Stimulated activated naive B cell treated with anti-CD40 and anti-IgM and Interleukin-4, amounts not matched to agents 10 μg/mL and 1 μg/mL and 100 μg/mL, for 72 hours (primary cell): ENCODE data around the gene CCDC33.

Source experiments
- ATAC-seq, 2 donors: fragments of 150-1000 bp; cut with Tn5 transposase; replicated peaks; 2 replicates each; pipeline ENCODE4 v1.10.0; 2021; ENCODE audit warnings: moderate library complexity in 1 of 2
- DNase-seq: peaks from one replicate; pipeline ENCODE4 v3.0.0; 2021
- H3K27ac Mint-ChIP-seq: one replicate; pipeline ENCODE4 v1.8.0; 2022; ENCODE audit warnings: mild to moderate bottlenecking, mixed read lengths
- H3K27me3 Mint-ChIP-seq, 2 donors: one replicate each; pipeline ENCODE4 v1.8.0; 2022; ENCODE audit warnings: mixed read lengths in 2 of 2
- H3K36me3 Mint-ChIP-seq, 2 donors: one replicate each; pipeline ENCODE4 v1.8.0; 2022; ENCODE audit warnings: mixed read lengths in 2 of 2, mild to moderate bottlenecking in 1 of 2
- H3K4me1 Mint-ChIP-seq, 2 donors: one replicate each; pipeline ENCODE4 v1.8.0; 2022; ENCODE audit warnings: mixed read lengths in 2 of 2, mild to moderate bottlenecking in 1 of 2
- H3K4me3 Mint-ChIP-seq, 2 donors: one replicate each; pipeline ENCODE4 v1.8.0; 2022; ENCODE audit warnings: mild to moderate bottlenecking in 2 of 2, mixed read lengths in 2 of 2, moderate library complexity in 1 of 2
- H3K9me3 Mint-ChIP-seq, 2 donors: one replicate each; pipeline ENCODE4 v1.8.0; 2022; ENCODE audit warnings: mixed read lengths in 2 of 2, mild to moderate bottlenecking in 1 of 2

The CCDC33 gene

DNA sequence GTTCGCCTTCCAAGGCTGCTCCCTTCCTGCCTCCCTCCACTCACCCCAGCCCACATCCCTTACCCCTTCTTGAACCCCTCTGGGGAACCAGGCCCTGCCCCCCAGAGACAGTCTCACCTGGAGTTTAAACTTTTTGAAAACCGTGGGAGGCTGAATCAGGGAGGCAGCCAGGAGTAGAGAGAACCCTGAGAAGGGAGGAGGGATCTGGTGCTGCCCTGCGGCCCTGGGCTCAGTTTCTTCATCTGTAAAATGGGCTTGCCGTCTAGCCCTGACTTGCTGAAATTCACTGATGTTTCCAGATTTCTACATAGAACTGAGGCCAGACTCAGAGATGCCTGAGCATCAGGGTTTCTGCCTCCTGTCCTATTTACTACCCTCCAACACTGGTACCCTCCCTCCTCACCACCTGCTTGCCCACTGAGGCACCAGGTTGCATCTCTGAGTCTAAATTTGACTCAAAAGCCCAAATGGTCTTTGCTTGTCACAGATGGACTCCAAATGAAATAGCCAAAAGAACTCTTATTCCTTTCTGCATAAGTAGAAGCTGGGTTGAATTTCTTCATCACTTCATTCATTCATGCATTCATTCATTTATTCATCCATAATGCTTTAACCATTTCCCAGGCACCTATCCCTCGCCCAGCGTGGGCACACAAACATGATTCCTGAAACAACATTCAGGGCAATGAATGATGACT lies 21.7 kb upstream of the CCDC33 start:
- Mint-ChIP-seq H3K27ac (no peak overlapping the region), H3K4me3 (no peak overlapping the region), H3K27me3 (peaks cover 16 to 27% of the 10 kb centered on the region in 2 donors), H3K4me1 (no peaks in the 10 kb centered on the region), H3K36me3 (peaks cover 0 to 1% of the 10 kb centered on the region in 2 donors), H3K9me3 (no peaks in the 10 kb centered on the region)
- DNase-seq: no peak
- ATAC-seq: no peak

DNA sequence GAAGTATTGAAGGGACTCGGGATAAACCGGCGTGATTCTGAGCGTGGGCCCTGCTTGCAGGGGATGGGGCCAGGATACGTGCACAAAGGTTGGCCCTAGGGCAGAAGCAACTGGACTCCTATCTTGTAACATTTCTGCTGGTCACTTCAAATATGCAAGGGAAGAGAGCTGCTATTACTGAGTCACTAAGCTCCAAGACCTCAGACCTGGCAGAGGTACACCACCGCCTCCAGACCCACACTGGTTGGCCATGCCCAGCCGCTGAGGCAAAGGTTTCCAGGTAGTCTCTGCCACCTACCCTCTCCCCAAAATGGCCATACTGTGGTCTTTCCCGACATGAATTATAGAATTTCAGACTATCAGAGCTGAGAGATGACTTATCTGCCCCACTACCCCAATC lies 20.2 kb upstream of the CCDC33 start:
- peaks cover 28 to 30% of the 10 kb centered on the region in 2 donors for H3K27me3 Mint-ChIP-seq
- peaks cover 0 to 1% of the 10 kb centered on the region in 2 donors for H3K36me3 Mint-ChIP-seq
- no peak overlapping the region for H3K27ac Mint-ChIP-seq
- DNase-seq: no peak
- H3K4me3 Mint-ChIP-seq: no peak overlapping the region
- no peaks in the 10 kb centered on the region for H3K4me1 Mint-ChIP-seq
- no peak for ATAC-seq
- no peaks in the 10 kb centered on the region for H3K9me3 Mint-ChIP-seq

DNA sequence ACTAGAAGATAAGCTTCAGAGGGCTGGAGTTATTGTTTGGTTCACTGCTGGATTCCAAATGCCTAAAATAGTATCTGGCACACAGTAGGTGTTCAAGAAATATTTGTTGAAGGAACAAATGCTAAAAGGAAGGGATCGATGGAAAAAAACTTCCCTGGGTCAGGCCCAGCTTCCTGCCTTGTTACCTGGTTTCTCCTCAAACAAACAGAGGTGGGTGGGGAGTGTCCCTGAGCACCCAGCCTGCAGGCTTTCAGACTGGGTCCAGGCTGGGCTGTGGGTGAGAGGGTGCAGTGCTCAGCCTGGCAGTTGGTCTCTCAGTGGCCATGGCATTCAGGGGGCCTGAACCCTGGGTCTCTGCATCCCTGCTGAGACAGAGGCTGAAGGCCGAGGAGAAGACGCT lies 19.2 kb upstream of the CCDC33 start:
- ATAC-seq: no peak
- H3K4me3 Mint-ChIP-seq: no peak overlapping the region
- H3K36me3 Mint-ChIP-seq: peaks cover 0 to 1% of the 10 kb centered on the region in 2 donors
- peaks cover 36 to 38% of the 10 kb centered on the region in 2 donors for H3K27me3 Mint-ChIP-seq
- DNase-seq: no peak
- no peaks in the 10 kb centered on the region for H3K9me3 Mint-ChIP-seq
- no peaks in the 10 kb centered on the region for H3K4me1 Mint-ChIP-seq
- H3K27ac Mint-ChIP-seq: no peak overlapping the region

DNA sequence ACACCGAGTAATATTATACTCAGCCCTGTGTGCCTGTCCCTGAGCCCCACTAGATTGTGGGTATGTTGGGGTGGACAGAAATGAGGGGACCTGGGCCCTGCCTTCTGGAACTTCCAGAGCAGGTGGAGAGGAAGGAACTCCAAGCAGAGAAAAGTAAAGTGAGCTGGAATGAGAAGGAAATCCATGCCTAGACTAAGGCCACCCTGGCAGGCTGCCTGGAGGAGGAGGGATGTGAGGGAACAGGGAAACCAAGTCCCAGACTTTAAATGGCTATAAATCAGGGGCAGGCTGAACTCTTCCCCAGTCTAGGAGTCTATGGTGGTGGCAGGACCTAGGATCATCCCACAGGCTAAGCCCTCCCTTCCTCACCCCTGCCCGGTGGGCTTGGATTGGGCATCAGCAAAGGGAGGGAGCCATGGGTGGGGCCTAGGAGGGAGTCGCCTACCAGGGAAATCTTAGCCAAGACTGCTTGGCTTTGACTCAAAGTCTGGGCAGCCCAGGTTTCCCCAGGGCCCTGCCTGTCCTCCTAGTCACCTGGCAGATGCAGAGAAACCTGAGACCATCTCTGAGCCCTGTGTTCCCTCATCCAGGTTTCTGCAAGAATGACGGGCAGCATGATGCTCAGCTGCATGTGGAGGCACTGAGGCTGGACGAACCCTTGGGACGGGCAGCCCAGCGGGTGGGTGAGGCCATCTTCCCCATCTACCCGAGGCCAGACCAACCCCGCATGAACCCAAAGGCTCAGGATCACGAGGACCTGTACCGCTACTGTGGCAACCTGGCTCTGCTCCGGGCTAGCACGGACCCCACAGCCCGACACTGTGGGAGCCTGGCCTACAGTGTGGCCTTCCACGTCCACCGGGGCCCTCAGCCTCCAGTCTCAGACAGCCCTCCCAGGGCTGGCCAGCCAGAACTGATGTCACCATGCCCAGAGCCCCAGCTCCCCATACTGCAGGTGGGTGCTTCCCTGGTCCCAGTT lies 17.9 kb upstream of the CCDC33 start:
- H3K27me3 Mint-ChIP-seq: peaks cover 42 to 46% of the 10 kb centered on the region in 2 donors
- H3K4me1 Mint-ChIP-seq: no peaks in the 10 kb centered on the region
- H3K4me3 Mint-ChIP-seq: no peak overlapping the region
- H3K36me3 Mint-ChIP-seq: peaks cover 0 to 1% of the 10 kb centered on the region in 2 donors
- ATAC-seq (no peak), DNase-seq (no peak)
- H3K9me3 Mint-ChIP-seq: no peaks in the 10 kb centered on the region
- H3K27ac Mint-ChIP-seq: no peak overlapping the region

DNA sequence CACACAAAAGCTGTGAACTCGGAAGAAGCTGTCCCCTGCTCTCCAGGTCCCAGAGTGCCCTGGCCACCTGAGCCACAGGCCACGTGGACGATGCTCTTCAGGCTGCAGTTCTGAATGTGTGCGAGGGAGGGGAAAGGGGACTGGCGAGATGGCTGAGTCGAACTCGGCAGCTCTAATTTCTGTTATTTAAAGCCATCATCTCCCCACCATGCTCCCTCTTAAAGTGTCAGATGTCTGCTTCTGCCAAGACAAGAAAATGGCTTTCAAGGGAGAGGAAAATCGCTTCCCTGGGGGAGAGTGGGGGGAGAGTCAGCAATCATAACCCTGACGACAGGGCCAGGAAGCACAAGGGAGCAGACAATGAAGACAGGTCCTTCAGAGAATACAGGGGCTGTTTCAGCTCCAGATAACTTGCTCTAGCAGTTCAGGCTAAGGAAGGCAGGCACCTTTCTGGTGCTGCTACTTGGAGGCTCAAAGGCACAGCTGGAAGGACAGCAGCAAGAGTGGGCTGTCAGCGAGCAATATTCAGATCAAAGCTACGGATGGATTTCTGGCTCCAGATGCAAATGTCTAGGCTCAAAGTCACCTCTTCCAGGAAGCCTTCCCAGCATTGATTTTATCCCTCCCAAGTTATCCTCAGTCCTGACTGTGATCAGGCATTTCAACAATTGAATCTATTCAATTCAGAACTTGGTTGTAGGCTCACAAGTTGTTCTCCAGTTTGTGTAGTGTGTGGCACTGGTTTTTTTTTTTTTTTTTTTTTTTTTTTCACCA lies 15.5 kb upstream of the CCDC33 start:
- ATAC-seq (no peak), DNase-seq (no peak)
- Mint-ChIP-seq H3K27ac (no peak overlapping the region), H3K4me1 (peaks cover 0 to 2% of the 10 kb centered on the region in 2 donors), H3K4me3 (no peak overlapping the region), H3K36me3 (no peaks in the 10 kb centered on the region), H3K27me3 (peaks cover 51 to 55% of the 10 kb centered on the region in 2 donors), H3K9me3 (no peaks in the 10 kb centered on the region)

DNA sequence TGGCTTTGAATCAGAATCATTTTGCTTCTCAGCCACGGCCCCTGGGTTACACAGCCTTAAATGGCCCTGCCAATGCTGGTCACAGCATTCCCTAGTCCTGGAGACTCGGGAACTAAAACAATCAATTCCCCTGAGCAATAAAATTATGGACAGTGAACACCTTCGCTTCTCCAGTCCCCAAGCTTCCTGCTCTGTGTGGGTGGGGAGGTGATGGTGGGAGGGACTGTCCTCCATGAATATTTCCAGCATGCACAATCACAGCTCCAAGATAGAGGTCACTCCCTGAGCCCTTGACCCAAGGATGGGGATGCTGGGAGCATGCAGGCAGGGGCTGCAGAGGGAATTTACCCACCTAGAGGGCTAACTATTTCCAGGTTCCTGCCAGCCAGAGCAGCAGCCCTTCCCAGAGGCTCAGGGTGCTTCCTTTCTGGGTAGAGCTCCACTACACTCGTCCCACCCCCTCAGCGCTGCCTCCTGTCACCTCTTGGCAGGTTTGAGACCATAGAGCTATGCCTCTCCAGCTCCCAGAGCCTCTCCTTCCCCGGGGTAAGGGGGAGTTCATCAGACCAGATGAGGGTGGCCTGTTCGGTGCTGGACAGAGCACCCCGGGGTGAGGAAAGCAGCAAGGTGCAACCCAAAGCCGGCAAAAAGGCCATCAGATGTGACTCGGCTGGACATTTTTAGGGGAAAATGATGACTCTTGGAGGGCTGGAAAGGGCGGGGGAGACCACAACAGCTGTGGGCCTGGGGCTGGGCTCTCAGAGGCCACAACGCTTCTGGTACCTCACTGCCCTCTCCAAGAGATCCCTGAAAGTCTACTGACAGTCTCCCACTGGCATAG lies 14.5 kb upstream of the CCDC33 start:
- Mint-ChIP-seq H3K4me3 (no peak overlapping the region), H3K9me3 (no peaks in the 10 kb centered on the region), H3K27me3 (peaks cover 56 to 64% of the 10 kb centered on the region in 2 donors), H3K4me1 (peaks cover 0 to 2% of the 10 kb centered on the region in 2 donors), H3K36me3 (no peaks in the 10 kb centered on the region), H3K27ac (no peak overlapping the region)
- DNase-seq (no peak), ATAC-seq (no peak)

DNA sequence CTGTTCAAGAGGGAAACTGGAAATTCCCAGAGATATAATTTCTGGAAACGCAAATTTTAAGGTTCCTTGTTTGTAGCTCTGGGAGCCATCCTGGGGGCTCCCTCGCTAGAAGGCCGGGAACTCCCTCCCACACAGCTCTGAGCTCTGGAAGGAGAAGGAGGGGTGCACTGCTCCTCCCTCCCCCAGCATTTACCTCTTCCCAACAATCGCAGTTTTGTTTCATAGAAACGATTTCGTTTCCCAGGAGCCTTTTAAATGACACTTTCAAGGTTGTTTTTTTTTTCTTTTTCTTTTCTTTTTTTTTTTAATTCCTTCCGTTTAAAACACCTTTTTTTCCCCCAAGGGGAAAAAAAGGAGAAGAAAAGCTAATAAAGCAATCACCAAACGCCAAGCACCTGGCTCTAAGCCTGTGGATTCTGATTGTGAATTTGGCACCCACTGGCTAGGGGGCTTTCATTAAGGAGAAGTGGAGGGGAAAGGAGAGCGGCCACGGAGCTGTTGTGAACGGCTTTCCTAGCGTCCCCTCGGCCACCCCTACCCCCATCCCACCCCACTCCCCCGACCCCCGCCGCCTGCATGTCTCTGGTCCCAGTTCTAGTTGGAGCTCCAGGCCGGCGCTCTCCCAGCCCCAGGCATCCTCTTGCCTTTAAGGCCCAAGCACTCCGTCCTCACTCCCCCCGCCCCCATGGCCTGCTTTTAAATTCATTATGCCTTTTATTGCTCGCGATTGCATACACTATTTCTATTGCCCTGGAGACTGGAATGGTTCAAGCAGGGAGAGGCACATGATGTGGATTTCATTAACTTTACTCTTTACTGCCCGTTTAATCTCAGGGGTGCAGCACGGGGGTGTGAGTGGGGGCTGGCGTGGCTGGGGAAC lies 13.6 kb upstream of the CCDC33 start:
- no peak for ATAC-seq
- H3K9me3 Mint-ChIP-seq: no peaks in the 10 kb centered on the region
- no peaks in the 10 kb centered on the region for H3K36me3 Mint-ChIP-seq
- H3K27ac Mint-ChIP-seq: no peak overlapping the region
- H3K27me3 Mint-ChIP-seq: peaks cover 56 to 67% of the 10 kb centered on the region in 2 donors
- peaks cover 0 to 2% of the 10 kb centered on the region in 2 donors for H3K4me1 Mint-ChIP-seq
- no peak for DNase-seq
- no peak overlapping the region for H3K4me3 Mint-ChIP-seq

DNA sequence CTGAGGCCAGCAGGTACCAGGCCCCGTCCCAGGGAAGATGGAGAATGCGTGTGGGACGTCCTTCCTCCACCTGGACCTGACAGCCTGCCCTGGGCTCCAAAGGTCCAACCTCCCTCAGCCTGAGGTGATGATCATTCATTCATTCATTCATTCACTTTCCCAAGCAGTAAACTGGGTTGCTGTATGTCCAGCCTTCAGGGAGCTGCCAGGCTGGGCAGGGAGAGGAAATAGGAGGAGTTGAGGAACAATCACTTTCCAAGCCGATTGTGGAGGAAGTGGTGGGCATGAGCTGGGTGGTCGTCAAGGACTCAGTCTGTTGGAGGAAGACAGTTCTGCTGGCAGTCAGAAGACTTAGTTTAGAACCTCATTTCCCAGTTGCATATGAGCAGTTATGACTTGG lies 10.2 kb upstream of the CCDC33 start:
- H3K27ac Mint-ChIP-seq: no peak overlapping the region
- no peaks in the 10 kb centered on the region for H3K9me3 Mint-ChIP-seq
- H3K36me3 Mint-ChIP-seq: no peaks in the 10 kb centered on the region
- no peak for ATAC-seq
- H3K4me3 Mint-ChIP-seq: no peak overlapping the region
- H3K4me1 Mint-ChIP-seq: peaks cover 0 to 2% of the 10 kb centered on the region in 2 donors
- DNase-seq: no peak
- H3K27me3 Mint-ChIP-seq: peaks cover 55 to 61% of the 10 kb centered on the region in 2 donors

DNA sequence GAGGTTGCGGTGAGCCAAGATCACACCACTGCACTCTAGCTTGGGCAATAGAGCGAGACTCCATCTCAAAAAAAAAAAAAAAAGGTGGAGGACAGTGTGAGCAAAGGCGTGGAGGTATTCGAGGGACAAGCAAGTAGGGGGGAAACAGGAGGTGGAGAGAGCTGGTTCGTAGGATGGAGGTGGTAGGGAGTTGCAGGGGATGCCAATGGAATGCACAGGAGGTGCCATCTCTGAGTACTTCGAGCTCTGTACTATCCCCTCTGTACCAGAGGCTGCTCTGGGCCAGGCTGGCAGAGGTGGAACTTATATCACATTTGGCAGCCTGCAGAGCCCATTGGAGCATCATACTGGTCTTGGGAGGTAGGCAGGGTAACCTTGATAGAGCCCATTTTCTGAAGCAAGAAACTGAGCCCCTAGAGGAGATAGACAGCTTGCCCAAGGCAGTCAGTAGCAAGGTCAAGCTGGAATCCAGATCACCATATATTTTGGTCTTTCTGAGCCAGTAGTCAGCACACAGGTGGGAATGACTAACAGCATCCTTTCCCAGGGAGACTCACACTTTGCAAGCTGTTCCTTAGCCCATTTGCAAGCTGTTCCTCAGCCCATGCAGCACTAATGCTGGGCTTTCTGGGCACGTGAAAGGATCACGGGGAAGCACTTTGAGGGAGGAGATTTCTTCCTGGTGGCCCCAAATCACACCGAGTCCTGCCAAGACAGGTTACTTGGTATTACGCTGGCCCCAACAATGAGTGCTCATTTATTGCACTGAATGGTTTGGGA lies 9.2 kb upstream of the CCDC33 start:
- ATAC-seq: no peak
- no peak overlapping the region for H3K27ac Mint-ChIP-seq
- no peak for DNase-seq
- no peaks in the 10 kb centered on the region for H3K9me3 Mint-ChIP-seq
- H3K4me1 Mint-ChIP-seq: peaks cover 0 to 2% of the 10 kb centered on the region in 2 donors
- no peak overlapping the region for H3K4me3 Mint-ChIP-seq
- H3K27me3 Mint-ChIP-seq: peaks cover 46 to 53% of the 10 kb centered on the region in 2 donors
- no peaks in the 10 kb centered on the region for H3K36me3 Mint-ChIP-seq

DNA sequence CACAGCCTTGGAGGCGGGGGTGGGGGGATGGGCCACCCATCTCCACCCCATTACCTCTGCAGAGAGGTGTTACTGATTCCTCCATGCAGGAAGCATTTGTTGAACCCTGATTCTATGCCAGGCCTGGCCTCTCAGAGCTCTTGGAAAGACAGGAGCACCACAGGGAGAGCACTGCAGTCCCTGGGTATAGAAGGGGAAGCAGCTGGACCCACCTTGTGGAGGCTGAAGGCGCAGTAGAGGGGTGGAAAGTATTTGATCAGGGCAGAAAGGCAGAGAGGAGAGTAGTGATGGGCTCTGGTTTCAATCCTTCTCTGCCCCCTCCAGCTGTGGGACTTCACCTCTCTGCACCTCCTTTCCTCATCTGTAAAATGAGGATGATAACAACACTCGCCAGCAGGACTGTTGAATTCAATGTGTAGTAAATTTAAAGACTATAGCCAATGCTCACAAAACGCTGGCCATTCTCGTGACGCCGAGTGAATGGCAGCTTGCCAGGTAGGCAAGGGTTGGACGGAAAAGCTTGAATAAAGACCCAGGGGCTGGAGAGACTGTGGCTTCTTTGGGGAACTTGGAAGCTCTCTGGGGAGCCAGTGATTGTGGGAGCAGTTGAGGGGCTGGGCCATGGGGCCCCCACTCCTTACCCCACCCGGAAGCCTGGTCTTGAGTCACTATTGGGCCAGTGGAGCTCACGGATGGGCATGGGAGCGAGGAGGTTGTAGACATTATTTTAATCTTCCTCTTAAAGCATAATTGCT lies 8.0 kb upstream of the CCDC33 start:
- Mint-ChIP-seq H3K4me1 (peaks cover 0 to 2% of the 10 kb centered on the region in 2 donors), H3K27ac (no peak overlapping the region), H3K4me3 (no peak overlapping the region), H3K9me3 (no peaks in the 10 kb centered on the region), H3K36me3 (no peaks in the 10 kb centered on the region), H3K27me3 (peaks cover 38 to 57% of the 10 kb centered on the region in 2 donors)
- DNase-seq (no peak), ATAC-seq (no peak)

DNA sequence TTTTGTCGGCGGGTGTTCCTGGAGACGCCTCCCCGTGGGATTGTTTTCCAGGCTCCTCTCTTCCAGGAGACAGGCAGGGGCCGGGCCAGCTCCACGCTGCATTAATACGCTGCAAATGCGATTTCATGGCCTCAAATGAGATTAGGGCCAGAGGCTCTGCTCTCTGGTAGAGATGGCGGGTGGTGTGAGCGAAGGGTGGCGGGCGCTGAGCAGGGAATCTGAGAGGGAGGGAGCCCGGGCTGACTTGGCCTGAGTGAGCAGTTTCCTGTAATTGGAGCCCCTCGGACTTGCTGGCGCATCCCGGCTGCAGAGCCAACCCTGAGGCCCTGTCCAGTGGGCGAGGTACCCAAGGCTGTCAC lies 7.4 kb upstream of the CCDC33 start:
- ATAC-seq: no peak
- no peak for DNase-seq
- Mint-ChIP-seq H3K27me3 (peaks cover 33 to 51% of the 10 kb centered on the region in 2 donors), H3K27ac (no peak overlapping the region), H3K4me1 (peaks cover 0 to under 1% of the 10 kb centered on the region in 2 donors), H3K9me3 (no peaks in the 10 kb centered on the region), H3K36me3 (no peaks in the 10 kb centered on the region), H3K4me3 (no peak overlapping the region)

DNA sequence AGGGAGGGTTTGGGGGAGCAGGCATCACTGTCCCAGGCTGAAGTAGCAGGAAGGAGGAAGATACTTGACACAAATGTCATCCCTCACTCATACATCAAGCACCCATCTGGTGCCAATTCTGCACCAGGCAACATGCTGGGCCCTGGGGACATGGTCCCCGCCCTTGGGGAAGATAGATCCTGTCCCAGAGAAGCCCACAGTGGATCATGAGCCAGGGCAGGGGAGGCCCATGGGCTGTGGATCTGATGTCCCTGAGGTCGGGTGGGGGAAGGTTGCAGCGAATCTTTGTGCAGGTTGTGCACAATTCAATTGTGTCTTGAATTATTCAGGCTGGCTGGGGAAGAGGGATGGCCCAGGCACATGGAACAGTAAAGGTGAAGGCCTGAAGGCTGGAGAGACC lies 6.4 kb upstream of the CCDC33 start:
- peaks cover 28 to 44% of the 10 kb centered on the region in 2 donors for H3K27me3 Mint-ChIP-seq
- DNase-seq: no peak

More for the DNA sequence above, 6.4 kb upstream of the CCDC33 start:
- Mint-ChIP-seq H3K36me3 (no peaks in the 10 kb centered on the region), H3K27ac (no peak overlapping the region), H3K4me3 (no peak overlapping the region), H3K4me1 (no peaks in the 10 kb centered on the region), H3K9me3 (no peaks in the 10 kb centered on the region)
- ATAC-seq: no peak
